ENCODE measurements around the gene KRT2. TPM values are rescaled to one million over a fixed set of nuclear protein-coding genes. Genes with fewer than 3 reads are reported as not detected.

The KRT2 gene
- total and polyA plus RNA-seq, 2 of the 8 experiments (the other 6 are each of a cell fraction or from before 2014, with no cell fraction given) = not detected

DNA sequence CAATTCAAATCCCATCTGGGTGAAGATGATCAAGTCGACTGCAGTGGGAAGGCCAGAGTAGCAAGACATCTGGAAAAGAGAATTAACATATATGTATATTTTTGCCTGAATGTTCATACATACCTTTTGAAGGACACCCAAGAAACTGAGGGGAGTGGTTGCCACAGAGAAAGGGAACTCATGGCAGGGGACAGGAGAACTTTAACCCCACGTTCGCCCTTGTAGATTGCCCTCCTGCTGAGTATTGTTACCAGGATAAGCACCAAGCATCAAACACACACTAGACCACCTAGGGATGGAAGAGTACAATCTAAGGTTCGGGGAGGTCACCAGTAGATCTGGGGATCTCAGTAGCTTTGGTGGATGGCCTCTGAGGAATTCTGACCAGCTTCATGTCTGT, 18.5 kb upstream of the KRT2 start:
- TF ChIP-seq YY1 (IDR thresholded peaks at IDR 0.05; ENCODE audit: low read depth, low read length) (no peak), POLR2A (IDR thresholded peaks at IDR 0.05; ENCODE audit: control extremely low read depth in 1 of 2, low read depth in 2 of 2, low read length in 2 of 2) (no peak), HDAC2 (IDR thresholded peaks at IDR 0.05; ENCODE audit: borderline replicate concordance in 1 of 2, low read depth in 2 of 2, low read length in 2 of 2) (no peak), SAP30 (IDR thresholded peaks at IDR 0.05; ENCODE audit: insufficient read depth, insufficient replicate concordance, low read length) (no peak), RNF2 (IDR thresholded peaks at IDR 0.05; ENCODE audit: borderline replicate concordance, low read depth, low read length, missing control alignments, poor library complexity, severe bottlenecking) (no peak), SIRT6 (IDR thresholded peaks at IDR 0.05; ENCODE audit: low read length) (no peak)
- TF ChIP-seq, protein P1, sequence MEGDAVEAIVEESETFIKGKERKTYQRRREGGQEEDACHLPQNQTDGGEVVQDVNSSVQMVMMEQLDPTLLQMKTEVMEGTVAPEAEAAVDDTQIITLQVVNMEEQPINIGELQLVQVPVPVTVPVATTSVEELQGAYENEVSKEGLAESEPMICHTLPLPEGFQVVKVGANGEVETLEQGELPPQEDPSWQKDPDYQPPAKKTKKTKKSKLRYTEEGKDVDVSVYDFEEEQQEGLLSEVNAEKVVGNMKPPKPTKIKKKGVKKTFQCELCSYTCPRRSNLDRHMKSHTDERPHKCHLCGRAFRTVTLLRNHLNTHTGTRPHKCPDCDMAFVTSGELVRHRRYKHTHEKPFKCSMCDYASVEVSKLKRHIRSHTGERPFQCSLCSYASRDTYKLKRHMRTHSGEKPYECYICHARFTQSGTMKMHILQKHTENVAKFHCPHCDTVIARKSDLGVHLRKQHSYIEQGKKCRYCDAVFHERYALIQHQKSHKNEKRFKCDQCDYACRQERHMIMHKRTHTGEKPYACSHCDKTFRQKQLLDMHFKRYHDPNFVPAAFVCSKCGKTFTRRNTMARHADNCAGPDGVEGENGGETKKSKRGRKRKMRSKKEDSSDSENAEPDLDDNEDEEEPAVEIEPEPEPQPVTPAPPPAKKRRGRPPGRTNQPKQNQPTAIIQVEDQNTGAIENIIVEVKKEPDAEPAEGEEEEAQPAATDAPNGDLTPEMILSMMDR (IDR thresholded peaks at IDR 0.05; ENCODE audit: control extremely low read depth in 1 of 3, insufficient read depth in 1 of 3, low read depth in 1 of 3, low read length in 3 of 3) = no peak

More for the DNA sequence above, 18.5 kb upstream of the KRT2 start:
- Histone ChIP-seq H3K23me2 (ENCODE audit: low read depth, low read length) (no peaks in the 10 kb centered on the region; the same call in 1 of the 2 replicates), H4K5ac (ENCODE audit: insufficient read length, low read depth, low read length) (no peak overlapping the region), H3K36me3 (ENCODE audit: control insufficient read depth in 2 of 4, insufficient read depth in 4 of 4, low read length in 3 of 4) (no peaks in the 10 kb centered on the region), H3K4me2 (ENCODE audit: insufficient read depth in 1 of 2, low read depth in 2 of 2, low read length in 2 of 2) (no peak overlapping the region), H3K9me3 (ENCODE audit: insufficient read depth in 2 of 2, low read depth in 1 of 2, low read length in 1 of 2) (no peaks in the 10 kb centered on the region), H3K4me1 (replicated peaks in 1 of 4; ENCODE audit: control insufficient read depth in 3 of 4, insufficient read depth in 4 of 4, low read length in 3 of 4) (no peaks in the 10 kb centered on the region), H2AFZ (ENCODE audit: low read length) (no peak overlapping the region), H3K27me3 (replicated peaks in 1 of 4; ENCODE audit: control insufficient read depth in 3 of 4, extremely low read depth in 1 of 4, insufficient read depth in 3 of 4, low read length in 3 of 4) (no peaks in the 10 kb centered on the region; a peak in 1 of 7 replicates), H2BK5ac (ENCODE audit: low read depth, low read length) (no peak overlapping the region), H4K8ac (ENCODE audit: extremely low read depth, insufficient read depth, low read length) (no peak overlapping the region), H3K56ac (replicated peaks; ENCODE audit: insufficient read length, low read depth, low read length) (no peak overlapping the region), H2BK20ac (ENCODE audit: low read length) (no peak overlapping the region), H3K79me2 (ENCODE audit: control insufficient read depth in 1 of 2, insufficient read depth in 2 of 2, low read length in 2 of 2) (no peaks in the 10 kb centered on the region), H2BK120ac (replicated peaks; ENCODE audit: low read depth, low read length) (no peak overlapping the region), H2BK15ac (ENCODE audit: low read length) (no peak overlapping the region), H3K14ac (ENCODE audit: insufficient read length) (no peak overlapping the region), H3K9ac (replicated peaks in 1 of 4; ENCODE audit: extremely low read depth in 1 of 4, low read depth in 3 of 4, low read length in 3 of 4) (no peak overlapping the region), H3K23ac (ENCODE audit: insufficient read length) (no peak overlapping the region), H2AK5ac (ENCODE audit: low read depth, low read length) (no peak overlapping the region), H3K4me3 (ENCODE audit: extremely low read depth in 1 of 4, insufficient read depth in 2 of 4, low read depth in 3 of 4, low read length in 4 of 4) (no peak overlapping the region), H2BK12ac (ENCODE audit: low read depth, low read length) (no peak overlapping the region), H3K4ac (replicated peaks; ENCODE audit: insufficient read length, low read depth, low read length) (no peak overlapping the region), H4K91ac (replicated peaks; ENCODE audit: insufficient read length, low read length) (no peak overlapping the region), H3K18ac (ENCODE audit: extremely low read depth, low read length) (no peak overlapping the region), H3K27ac (ENCODE audit: low read depth, low read length) (no peak overlapping the region), H3K79me1 (ENCODE audit: low read depth, low read length) (no peaks in the 10 kb centered on the region), H4K20me1 (replicated peaks in 1 of 2; ENCODE audit: control insufficient read depth in 1 of 2, insufficient read depth in 2 of 2, low read length in 2 of 2) (no peaks in the 10 kb centered on the region)
- FAIRE-seq (no peak), DNase-seq (ENCODE audit: low read depth in 1 of 2, low spot score in 2 of 2) (no peak)
- ChIA-PET POLR2A (ENCODE audit: partially characterized antibody) (no interaction called here), CTCF (ENCODE audit: partially characterized antibody) (interaction anchor here (0.7 to 1.2 kb wide), 3 partner anchors 43 to 212 kb away, joined by 3 to 4 read pairs (median 4); no protein-coding TSS in a partner anchor)
- WGBS, 2 experiments (ENCODE audit: extremely low coverage in 1 of 2, insufficient coverage in 1 of 2, insufficient read length in 1 of 2, insufficient replicate concordance in 2 of 2, low coverage in 1 of 2, low lambda C conversion rate in 2 of 2, missing lambda C conversion rate in 1 of 2) = 84% methylated on average over 4 of the region's 4 CpGs; no CpG with 5 or more reads in 1 of the 2 experiments
